Parathyroid adenoma (tissue), 2 donors: ENCODE data around the gene ASB13.

Source experiments
- H2AFZ ChIP-seq: fragments of 300-600 bp; sonication (generic); one replicate; pipeline ENCODE4 v1.7.0; 2017; ENCODE audit warnings: antibody characterized with exemption, mild to moderate bottlenecking
- H3K27ac ChIP-seq: fragments of 300-600 bp; sonication (generic); one replicate; pipeline ENCODE4 v1.7.0; 2017
- H3K27me3 ChIP-seq: fragments of 300-600 bp; sonication (generic); one replicate; pipeline ENCODE4 v1.7.0; 2017; ENCODE audit warnings: low read length; ENCODE audit not compliant: control insufficient read depth, insufficient read depth
- H3K36me3 ChIP-seq: fragments of 300-600 bp; sonication (generic); one replicate; pipeline ENCODE4 v1.7.0; 2017; ENCODE audit warnings: low read length; ENCODE audit not compliant: control insufficient read depth, insufficient read depth
- H3K4me1 ChIP-seq: fragments of 300-600 bp; sonication (generic); one replicate; pipeline ENCODE4 v1.7.0; 2017; ENCODE audit warnings: control low read depth
- H3K4me2 ChIP-seq: fragments of 300-600 bp; sonication (generic); one replicate; pipeline ENCODE4 v1.7.0; 2017; ENCODE audit warnings: low read length
- H3K4me3 ChIP-seq: fragments of 300-600 bp; sonication (generic); one replicate; pipeline ENCODE4 v1.7.0; 2017; ENCODE audit warnings: low read depth, low read length
- H3K79me2 ChIP-seq: fragments of 300-600 bp; sonication (generic); one replicate; pipeline ENCODE4 v1.7.0; 2017; ENCODE audit warnings: control low read depth
- H3K9ac ChIP-seq: fragments of 300-600 bp; sonication (generic); one replicate; pipeline ENCODE4 v1.7.0; 2017; ENCODE audit warnings: mild to moderate bottlenecking
- H3K9me3 ChIP-seq: fragments of 300-600 bp; sonication (generic); one replicate; pipeline ENCODE4 v1.7.0; 2017; ENCODE audit warnings: low read length; ENCODE audit not compliant: control insufficient read depth
- CTCF ChIP-seq: fragments of 300-600 bp; sonication (generic); IDR thresholded peaks from one replicate; pipeline ENCODE4 v1.7.0; 2017; ENCODE audit warnings: antibody characterized with exemption, mild to moderate bottlenecking
- donor health status: primary hyperparathyroidism.

ASB13 gene

GRCh38 chr10:5598085-5598690 lies 68.2 kb downstream of the ASB13 start:
- no peaks in the 10 kb centered on the region for H3K4me1 ChIP-seq
- H3K9me3 ChIP-seq = no peaks in the 10 kb centered on the region
- no peak overlapping the region for H2AFZ ChIP-seq
- no peak overlapping the region for H3K4me3 ChIP-seq
- H3K27ac ChIP-seq = no peak overlapping the region
- no peaks in the 10 kb centered on the region for H3K36me3 ChIP-seq
- TF ChIP-seq CTCF = no peak
- H3K4me2 ChIP-seq = no peak overlapping the region
- no peaks in the 10 kb centered on the region for H3K27me3 ChIP-seq
- no peak overlapping the region for H3K9ac ChIP-seq
- no peaks in the 10 kb centered on the region for H3K79me2 ChIP-seq

- Histone ChIP-seq H3K79me2 (no peaks in the 10 kb centered on the region), H3K4me1 (no peaks in the 10 kb centered on the region), H3K9me3 (no peaks in the 10 kb centered on the region), H3K4me3 (no peak overlapping the region), H3K9ac (no peak overlapping the region), H3K27ac (no peak overlapping the region), H3K27me3 (no peaks in the 10 kb centered on the region), H2AFZ (no peak overlapping the region), H3K4me2 (no peak overlapping the region), H3K36me3 (no peaks in the 10 kb centered on the region)
- no peak for TF ChIP-seq CTCF
These were observed 69.6 kb downstream of the ASB13 start for GRCh38 chr10:5596611-5597341.

- Histone ChIP-seq H3K27ac (no peak overlapping the region), H3K4me3 (no peak overlapping the region), H3K9ac (no peak overlapping the region), H3K27me3 (no peaks in the 10 kb centered on the region), H3K9me3 (no peaks in the 10 kb centered on the region), H3K79me2 (no peaks in the 10 kb centered on the region), H2AFZ (no peak overlapping the region), H3K36me3 (no peaks in the 10 kb centered on the region), H3K4me2 (no peak overlapping the region), H3K4me1 (no peaks in the 10 kb centered on the region)
- no peak for TF ChIP-seq CTCF
These were observed 70.4 kb downstream of the ASB13 start for GRCh38 chr10:5595994-5596471.

GRCh38 chr10:5595591-5595990 lies 70.8 kb downstream of the ASB13 start:
- H3K27ac ChIP-seq = no peak overlapping the region
- H3K4me2 ChIP-seq = no peak overlapping the region
- no peaks in the 10 kb centered on the region for H3K27me3 ChIP-seq
- H3K4me1 ChIP-seq = no peaks in the 10 kb centered on the region
- no peak overlapping the region for H2AFZ ChIP-seq
- no peaks in the 10 kb centered on the region for H3K9me3 ChIP-seq
- TF ChIP-seq CTCF = no peak
- H3K79me2 ChIP-seq = no peaks in the 10 kb centered on the region
- H3K9ac ChIP-seq = no peak overlapping the region
- no peaks in the 10 kb centered on the region for H3K36me3 ChIP-seq
- no peak overlapping the region for H3K4me3 ChIP-seq
